Memory B cell (primary cell): Measurements from ENCODE around the gene SHANK1.
A peak's percentile ranks its signal among the peaks of the same experiment; 100 is the strongest.

Experiments
- ATAC-seq: fragments of 150-1000 bp; cut with Tn5 transposase; 2 replicates; pipeline ENCODE4 v1.10.0; 2021; ENCODE audit warnings: low read depth, mild to moderate bottlenecking, moderate library complexity
- DNase-seq, 2 donors: peaks; one replicate each; pipeline ENCODE4 v3.0.0; 2022; ENCODE audit warnings: low spot score in 2 of 2
- H3K27ac Mint-ChIP-seq: one replicate; pipeline ENCODE4 v1.8.0; 2022; ENCODE audit warnings: mild to moderate bottlenecking, moderate library complexity, mixed read lengths
- H3K27me3 Mint-ChIP-seq: one replicate; pipeline ENCODE4 v1.8.0; 2022; ENCODE audit warnings: mixed read lengths
- H3K36me3 Mint-ChIP-seq: one replicate; pipeline ENCODE4 v1.8.0; 2022; ENCODE audit warnings: mild to moderate bottlenecking, mixed read lengths
- H3K4me1 Mint-ChIP-seq: one replicate; pipeline ENCODE4 v1.8.0; 2022; ENCODE audit warnings: mixed read lengths
- H3K4me3 Mint-ChIP-seq: one replicate; pipeline ENCODE4 v1.8.0; 2022; ENCODE audit warnings: mild to moderate bottlenecking, moderate library complexity, mixed read lengths
- H3K9me3 Mint-ChIP-seq: one replicate; pipeline ENCODE4 v1.8.0; 2022; ENCODE audit warnings: mixed read lengths

The SHANK1 gene

GRCh38 chr19:50644315-50644915 is 75.2 kb downstream of the SHANK1 start:
- Mint-ChIP-seq H3K27me3 (peaks cover 8% of the 10 kb centered on the region), H3K9me3 (peaks cover 2% of the 10 kb centered on the region), H3K4me3 (no peak overlapping the region), H3K4me1 (no peaks in the 10 kb centered on the region), H3K27ac (no peak overlapping the region), H3K36me3 (peaks cover 2% of the 10 kb centered on the region)
- DNase-seq (no peak), ATAC-seq (no peak)

- Mint-ChIP-seq H3K4me1 (peaks cover 9% of the 10 kb centered on the region), H3K4me3 (no peak overlapping the region)
Measured at GRCh38 chr19:50640368-50640767, 79.2 kb downstream of the SHANK1 start.

DNA sequence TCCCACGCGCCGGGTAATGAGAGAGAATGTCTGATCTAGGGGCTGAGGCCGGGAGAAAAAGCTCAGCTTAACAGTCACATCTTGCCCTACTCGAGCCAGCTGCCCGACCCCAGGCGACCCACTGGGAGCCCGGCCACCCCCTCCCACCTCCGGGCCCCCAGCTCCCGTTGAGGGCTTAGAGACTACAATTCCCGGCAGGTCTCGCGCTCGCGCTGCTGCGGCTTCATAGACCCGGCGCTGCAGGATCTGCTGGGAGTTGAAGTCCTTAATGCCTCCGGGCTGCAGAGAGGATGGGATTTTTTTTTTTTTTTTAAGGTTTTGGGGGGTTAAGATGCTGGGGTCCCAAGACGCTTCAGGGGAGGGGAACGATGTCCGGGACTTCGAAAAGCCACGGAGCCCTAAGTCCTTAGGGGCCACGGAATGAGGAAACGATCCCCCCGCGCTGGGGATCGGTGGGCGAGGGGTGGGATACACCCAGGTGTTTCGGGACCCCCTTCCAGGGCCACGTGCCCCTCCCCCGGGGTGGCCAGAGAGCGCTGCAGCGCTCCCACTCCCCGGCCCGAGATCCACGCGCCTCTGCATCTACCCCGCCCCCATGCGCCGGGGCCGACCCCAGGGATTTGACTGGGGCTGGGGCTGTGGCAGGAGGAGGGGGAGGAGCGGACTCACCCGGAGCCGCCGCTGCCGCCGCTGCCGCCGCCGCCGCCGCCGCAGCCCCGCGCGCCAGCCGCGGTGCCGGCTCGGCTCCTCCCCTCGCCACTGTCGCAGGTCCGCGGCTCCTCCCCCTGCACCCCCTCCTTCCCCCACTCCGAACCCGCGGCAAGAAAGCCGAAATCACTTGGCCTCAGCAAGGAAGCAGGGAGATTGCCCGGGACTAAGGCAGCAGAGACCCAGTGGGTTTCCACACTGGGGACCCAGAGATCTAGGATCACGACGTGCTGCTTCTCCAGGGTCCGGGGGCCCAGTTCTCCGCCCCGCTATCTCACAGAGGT is 80.2 kb downstream of the SHANK1 start, which contains the start of gene SYT3:
TSS of gene SYT3 (minus strand) at position 761 of the 992 bp plus-strand sequence. CDS start 2,470 bp downstream, outside the sequence.
- peak; percentile 78 for ATAC-seq
- Mint-ChIP-seq H3K9me3 (peaks cover 4% of the 10 kb centered on the region), H3K4me3 (peak within 1 kb of the TSS; percentile 63), H3K27ac (no peak within 1 kb of the TSS), H3K27me3 (peaks cover 25% of the 10 kb centered on the region), H3K4me1 (peaks cover 9% of the 10 kb centered on the region), H3K36me3 (peaks cover 10% of the 10 kb centered on the region)
- DNase-seq = no peak

More at GRCh38 chr19:50640368-50640767, 79.2 kb downstream of the SHANK1 start:
- peaks cover 4% of the 10 kb centered on the region for H3K9me3 Mint-ChIP-seq
- H3K36me3 Mint-ChIP-seq = peaks cover 10% of the 10 kb centered on the region
- no peak overlapping the region for H3K27ac Mint-ChIP-seq
- H3K27me3 Mint-ChIP-seq = peaks cover 25% of the 10 kb centered on the region
- ATAC-seq (no peak), DNase-seq (no peak)

DNA sequence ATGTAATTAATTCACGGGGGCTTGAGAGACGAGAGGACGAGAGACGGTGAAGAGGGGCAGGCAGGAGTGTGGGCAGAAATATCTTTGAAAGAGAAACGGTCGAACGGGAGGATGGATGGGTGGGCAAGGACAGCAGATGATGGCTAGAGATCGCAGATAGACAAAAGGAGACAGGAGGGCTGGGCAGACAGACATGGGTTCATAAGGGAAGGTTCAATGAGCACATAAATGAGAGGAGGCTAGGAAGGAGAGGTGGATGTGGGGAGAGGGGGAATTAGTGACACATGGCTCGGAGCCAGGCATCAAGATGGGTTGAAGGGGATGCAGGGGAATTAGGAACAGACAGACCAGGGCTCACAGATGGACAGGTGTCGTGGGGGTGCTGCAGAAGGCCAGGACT is 81.0 kb downstream of the SHANK1 start:
- peaks cover 25% of the 10 kb centered on the region for H3K27me3 Mint-ChIP-seq
- H3K9me3 Mint-ChIP-seq = peaks cover 5% of the 10 kb centered on the region
- peaks cover 12% of the 10 kb centered on the region for H3K36me3 Mint-ChIP-seq
- peaks cover 9% of the 10 kb centered on the region for H3K4me1 Mint-ChIP-seq
- H3K4me3 Mint-ChIP-seq = peak overlapping the region; percentile 16
- ATAC-seq (no peak), DNase-seq (no peak)
- no peak overlapping the region for H3K27ac Mint-ChIP-seq

- Mint-ChIP-seq H3K4me3 (no peak overlapping the region), H3K36me3 (peaks cover 14% of the 10 kb centered on the region)
Measured at GRCh38 chr19:50636317-50637085, 83.1 kb downstream of the SHANK1 start.

DNA sequence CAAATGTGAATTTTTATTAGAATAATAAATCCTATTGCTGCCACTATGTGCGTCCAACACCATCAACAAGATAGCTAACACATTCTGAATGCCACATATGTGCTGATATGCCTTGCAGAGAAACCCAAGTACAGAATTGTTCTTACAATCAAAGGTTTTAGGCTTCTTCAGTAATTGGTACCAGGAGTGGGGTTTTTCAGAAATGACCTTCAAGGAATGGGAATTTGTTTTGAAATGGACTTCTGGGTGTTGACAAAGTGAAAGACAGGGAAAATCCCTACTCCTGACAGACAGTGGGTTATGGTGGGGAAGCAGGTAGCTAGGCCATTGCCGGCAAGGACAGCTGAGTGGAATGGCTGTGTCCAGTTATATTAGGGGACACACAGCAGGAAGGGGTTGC is 85.6 kb downstream of the SHANK1 start:
- H3K27ac Mint-ChIP-seq = no peak overlapping the region
- peaks cover 9% of the 10 kb centered on the region for H3K9me3 Mint-ChIP-seq
- ATAC-seq = no peak
- H3K4me3 Mint-ChIP-seq = no peak overlapping the region
- peaks cover 14% of the 10 kb centered on the region for H3K36me3 Mint-ChIP-seq
- H3K27me3 Mint-ChIP-seq = peaks cover 29% of the 10 kb centered on the region
- peaks cover 9% of the 10 kb centered on the region for H3K4me1 Mint-ChIP-seq
- no peak for DNase-seq

More at GRCh38 chr19:50636317-50637085, 83.1 kb downstream of the SHANK1 start:
- no peak for DNase-seq
- Mint-ChIP-seq H3K4me1 (peaks cover 9% of the 10 kb centered on the region), H3K27me3 (peaks cover 24% of the 10 kb centered on the region), H3K9me3 (peaks cover 5% of the 10 kb centered on the region), H3K27ac (no peak overlapping the region)
- no peak for ATAC-seq

- no peak overlapping the region for H3K4me3 Mint-ChIP-seq
- DNase-seq (no peak), ATAC-seq (no peak)
- peaks cover 4% of the 10 kb centered on the region for H3K4me1 Mint-ChIP-seq
- H3K27ac Mint-ChIP-seq = no peak overlapping the region
- peaks cover 27% of the 10 kb centered on the region for H3K27me3 Mint-ChIP-seq
- H3K36me3 Mint-ChIP-seq = peaks cover 11% of the 10 kb centered on the region
- peaks cover 8% of the 10 kb centered on the region for H3K9me3 Mint-ChIP-seq
Measured at GRCh38 chr19:50633359-50633758, 86.2 kb downstream of the SHANK1 start.

GRCh38 chr19:50632151-50632835 is 87.3 kb downstream of the SHANK1 start:
- DNase-seq (no peak), ATAC-seq (no peak)
- H3K27ac Mint-ChIP-seq = no peak overlapping the region
- H3K27me3 Mint-ChIP-seq = peaks cover 21% of the 10 kb centered on the region
- H3K36me3 Mint-ChIP-seq = peaks cover 4% of the 10 kb centered on the region
- no peaks in the 10 kb centered on the region for H3K4me1 Mint-ChIP-seq
- peaks cover 5% of the 10 kb centered on the region for H3K9me3 Mint-ChIP-seq
- no peak overlapping the region for H3K4me3 Mint-ChIP-seq

- Mint-ChIP-seq H3K4me3 (no peak overlapping the region), H3K36me3 (peaks cover 4% of the 10 kb centered on the region), H3K4me1 (no peaks in the 10 kb centered on the region), H3K27ac (no peak overlapping the region), H3K9me3 (peaks cover 5% of the 10 kb centered on the region), H3K27me3 (peaks cover 22% of the 10 kb centered on the region)
- ATAC-seq (no peak), DNase-seq (no peak)
Measured at GRCh38 chr19:50629801-50630200, 89.8 kb downstream of the SHANK1 start.

- no peak overlapping the region for H3K27ac Mint-ChIP-seq
- DNase-seq = no peak
- H3K4me3 Mint-ChIP-seq = no peak overlapping the region
- peaks cover 22% of the 10 kb centered on the region for H3K27me3 Mint-ChIP-seq
- H3K4me1 Mint-ChIP-seq = no peaks in the 10 kb centered on the region
- H3K9me3 Mint-ChIP-seq = peaks cover 5% of the 10 kb centered on the region
- ATAC-seq = no peak
- H3K36me3 Mint-ChIP-seq = peaks cover 4% of the 10 kb centered on the region
Measured at GRCh38 chr19:50629194-50629593, 90.4 kb downstream of the SHANK1 start.

GRCh38 chr19:50628551-50628950 is 91.1 kb downstream of the SHANK1 start:
- H3K36me3 Mint-ChIP-seq = peaks cover 2% of the 10 kb centered on the region
- peaks cover 22% of the 10 kb centered on the region for H3K27me3 Mint-ChIP-seq
- no peak overlapping the region for H3K27ac Mint-ChIP-seq
- no peaks in the 10 kb centered on the region for H3K4me1 Mint-ChIP-seq
- peaks cover 3% of the 10 kb centered on the region for H3K9me3 Mint-ChIP-seq
- DNase-seq (no peak), ATAC-seq (no peak)
- H3K4me3 Mint-ChIP-seq = no peak overlapping the region

DNA sequence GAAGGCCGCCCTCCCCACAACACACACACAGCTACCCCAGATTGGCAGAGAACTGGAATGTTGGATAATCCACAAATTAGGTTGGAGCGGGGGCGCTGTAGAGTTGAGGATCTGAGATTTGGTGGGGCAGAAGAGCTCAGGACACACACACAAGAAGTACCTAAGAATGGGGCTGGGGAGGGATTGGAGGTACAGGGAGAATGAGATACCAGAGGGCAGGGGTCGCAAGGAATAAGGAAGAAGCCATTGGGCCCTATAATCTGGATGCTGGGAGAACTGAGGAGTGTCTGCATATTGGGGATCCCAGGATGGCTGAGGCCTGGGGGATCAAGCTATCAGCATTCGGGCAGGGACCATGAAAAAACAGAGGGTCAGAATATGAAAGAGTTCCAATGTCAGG is 91.5 kb downstream of the SHANK1 start:
- Mint-ChIP-seq H3K9me3 (peaks cover 3% of the 10 kb centered on the region), H3K27ac (no peak overlapping the region), H3K4me3 (no peak overlapping the region), H3K27me3 (peaks cover 22% of the 10 kb centered on the region), H3K4me1 (no peaks in the 10 kb centered on the region), H3K36me3 (no peaks in the 10 kb centered on the region)
- no peak for ATAC-seq
- DNase-seq = no peak

DNA sequence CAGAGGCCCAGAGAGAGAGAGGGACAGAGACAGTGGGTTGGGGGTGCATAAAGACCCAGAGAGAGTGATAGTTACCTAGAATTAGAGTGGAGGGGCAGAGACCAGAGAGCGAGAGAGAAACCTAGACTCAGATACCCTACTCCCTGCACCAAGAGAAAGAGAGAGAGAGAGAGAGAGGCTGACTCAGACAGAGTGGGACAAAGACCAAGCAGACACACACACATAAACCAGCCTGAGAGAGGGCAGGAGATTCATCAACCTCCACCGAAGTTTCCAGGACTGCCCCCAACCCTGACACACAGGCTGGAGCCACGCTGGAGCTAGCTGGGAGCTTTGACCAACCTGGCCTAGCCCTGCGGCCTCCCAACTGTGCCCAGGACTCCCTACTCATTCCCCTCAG is 92.8 kb downstream of the SHANK1 start:
- no peaks in the 10 kb centered on the region for H3K36me3 Mint-ChIP-seq
- H3K9me3 Mint-ChIP-seq = peaks cover 3% of the 10 kb centered on the region
- H3K4me3 Mint-ChIP-seq = no peak overlapping the region
- peaks cover 21% of the 10 kb centered on the region for H3K27me3 Mint-ChIP-seq
- H3K27ac Mint-ChIP-seq = no peak overlapping the region
- ATAC-seq (no peak), DNase-seq (no peak)
- no peaks in the 10 kb centered on the region for H3K4me1 Mint-ChIP-seq
